Frontal cortex (tissue), 4 donors: ENCODE data around the gene ARNT2. TPM values are rescaled to one million over a fixed set of nuclear protein-coding genes. Genes with fewer than 3 reads are reported as not detected.

Experiments
- DNase-seq, 2 donors: peaks; one replicate each; pipeline ENCODE4 v3.0.0; 2012; ENCODE audit warnings: low spot score in 2 of 2
- FAIRE-seq: peaks from 2 replicates; lab custom pipeline; 2012; peaks lifted over from hg19 to GRCh38; lab: Jason Lieb, UNC
- total RNA-seq: library from RNA; depleted of rRNA; stranded (reverse); fragments of >200 nt; gene quantifications from one replicate; pipeline ENCODE4 v1.2.3, GENCODE V29; 2014
- donor health status: control.
- donor health status: control.
- donor health status: control.

The ARNT2 gene
- total RNA-seq, 1 donor from 2014 or later = 43.2 TPM

DNA sequence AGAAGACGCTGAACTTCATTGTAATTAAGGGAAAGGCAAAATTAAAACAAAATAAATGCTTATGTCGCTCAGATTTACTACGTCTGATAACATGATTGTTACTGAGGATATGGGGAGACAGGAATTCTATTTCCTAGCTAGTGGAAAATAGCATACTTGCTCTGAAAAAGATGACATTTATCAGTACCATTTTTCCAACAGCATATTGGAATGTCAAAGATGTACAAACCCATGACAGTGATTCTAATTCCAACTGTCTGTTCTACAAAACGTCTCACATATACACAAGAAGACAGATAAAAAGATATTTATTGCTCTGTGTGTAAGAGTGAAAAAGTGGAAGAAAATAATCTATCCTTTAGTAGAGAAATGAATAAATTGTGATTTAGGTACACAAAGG is 197.1 kb downstream of the ARNT2 start:
- FAIRE-seq = no peak

DNA sequence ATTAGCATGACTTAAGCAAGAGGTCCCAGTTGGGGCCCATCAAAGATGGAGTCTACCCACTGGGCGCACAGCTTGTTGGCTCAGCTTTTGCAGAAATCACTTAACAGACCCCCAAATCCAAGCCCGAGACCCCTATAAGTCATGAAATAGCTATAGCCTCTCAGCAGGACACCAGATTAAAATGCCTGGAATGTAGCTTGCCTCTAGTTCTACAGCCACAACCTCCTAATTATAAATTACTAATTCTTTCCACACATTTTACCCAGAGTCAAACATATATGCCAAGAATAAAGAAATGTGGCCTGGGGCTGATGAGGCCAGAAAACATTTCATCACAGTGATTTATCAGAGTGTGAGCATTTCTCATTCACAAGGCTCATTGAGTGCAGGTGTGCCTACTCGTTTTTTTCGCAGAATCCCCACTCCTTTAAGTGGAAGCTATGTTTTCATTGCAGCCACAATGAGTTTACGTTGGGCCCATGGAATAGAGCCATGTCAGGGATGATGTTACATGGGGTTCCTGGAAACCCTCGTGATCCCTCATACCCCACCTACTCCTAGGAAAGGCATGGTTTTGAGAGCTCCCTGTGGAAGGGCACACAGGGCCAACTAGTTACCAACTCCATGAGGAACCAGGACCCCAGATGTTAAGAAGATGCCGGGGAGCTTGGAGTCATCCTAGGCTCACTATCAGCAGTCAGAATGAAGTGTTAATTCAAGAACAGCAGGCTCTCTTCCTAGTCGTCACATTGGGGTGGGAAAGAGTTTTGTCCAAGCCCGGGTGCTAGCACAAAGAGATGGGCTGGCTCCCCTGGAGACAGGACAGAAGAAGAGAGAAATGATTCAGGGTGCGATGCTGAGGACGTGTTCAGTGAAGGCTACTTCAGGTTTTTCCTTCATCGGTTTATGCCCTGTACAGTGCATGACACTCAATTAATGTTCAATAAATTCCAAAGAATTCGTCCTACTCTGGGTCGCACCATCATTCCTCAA is 200.7 kb downstream of the ARNT2 start:
- no peak for FAIRE-seq
- DNase-seq = no peak

More for the DNA sequence above, 197.1 kb downstream of the ARNT2 start:
- no peak for DNase-seq

DNA sequence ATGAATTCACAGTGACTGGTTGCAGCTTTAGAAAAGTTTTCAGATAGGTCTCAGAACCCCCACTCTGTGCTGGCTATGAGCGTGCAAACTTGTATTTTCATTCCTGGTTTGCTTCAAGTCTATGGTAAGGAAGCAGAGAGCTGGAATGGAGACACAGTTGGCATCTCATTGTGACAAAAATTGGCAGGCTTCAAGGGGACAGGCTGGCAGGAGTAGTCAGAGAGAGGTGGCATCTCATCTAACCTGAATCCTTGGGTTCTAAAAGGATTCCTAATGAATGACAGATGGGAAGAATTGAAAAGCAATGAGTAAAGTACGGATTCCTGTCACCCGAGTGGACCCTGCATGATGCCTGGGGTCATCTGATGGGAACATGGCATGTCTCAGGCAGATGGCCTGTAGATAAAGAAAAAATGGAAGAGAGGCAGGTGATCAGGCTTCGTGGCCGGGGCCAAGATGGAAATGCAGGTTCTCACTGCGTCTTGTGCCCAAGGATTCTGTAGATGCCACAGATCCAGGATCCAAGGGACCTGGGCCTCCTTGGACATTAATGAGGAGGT is 201.5 kb downstream of the ARNT2 start:
- FAIRE-seq (no peak), DNase-seq (no peak)

DNA sequence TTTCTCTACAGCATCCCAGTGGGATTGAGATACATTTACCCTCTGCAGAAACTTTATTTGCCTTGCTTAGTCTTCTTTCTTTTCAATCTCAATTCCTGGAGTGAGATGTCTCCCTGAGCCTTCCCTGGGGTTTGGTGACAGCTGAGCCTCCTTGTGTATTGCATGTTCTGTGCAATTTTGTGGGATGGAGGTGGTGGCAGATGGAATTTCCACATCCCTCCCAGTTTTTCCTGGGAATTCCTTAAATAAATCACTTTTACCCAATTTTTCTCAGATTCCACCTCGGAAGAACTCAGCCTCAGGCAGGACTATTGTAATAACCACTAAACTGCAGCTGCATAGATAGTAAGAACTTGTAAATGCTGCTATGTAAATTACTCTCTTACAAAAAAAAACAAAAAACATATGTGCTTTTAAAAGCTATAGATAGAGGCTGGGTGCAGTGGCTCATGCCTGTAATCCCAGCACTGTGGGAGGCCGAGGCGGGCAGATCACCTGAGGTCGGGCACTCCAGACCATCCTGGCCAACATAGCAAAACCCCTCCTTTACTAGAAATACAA is 202.4 kb downstream of the ARNT2 start:
- FAIRE-seq = no peak
- no peak for DNase-seq

DNA sequence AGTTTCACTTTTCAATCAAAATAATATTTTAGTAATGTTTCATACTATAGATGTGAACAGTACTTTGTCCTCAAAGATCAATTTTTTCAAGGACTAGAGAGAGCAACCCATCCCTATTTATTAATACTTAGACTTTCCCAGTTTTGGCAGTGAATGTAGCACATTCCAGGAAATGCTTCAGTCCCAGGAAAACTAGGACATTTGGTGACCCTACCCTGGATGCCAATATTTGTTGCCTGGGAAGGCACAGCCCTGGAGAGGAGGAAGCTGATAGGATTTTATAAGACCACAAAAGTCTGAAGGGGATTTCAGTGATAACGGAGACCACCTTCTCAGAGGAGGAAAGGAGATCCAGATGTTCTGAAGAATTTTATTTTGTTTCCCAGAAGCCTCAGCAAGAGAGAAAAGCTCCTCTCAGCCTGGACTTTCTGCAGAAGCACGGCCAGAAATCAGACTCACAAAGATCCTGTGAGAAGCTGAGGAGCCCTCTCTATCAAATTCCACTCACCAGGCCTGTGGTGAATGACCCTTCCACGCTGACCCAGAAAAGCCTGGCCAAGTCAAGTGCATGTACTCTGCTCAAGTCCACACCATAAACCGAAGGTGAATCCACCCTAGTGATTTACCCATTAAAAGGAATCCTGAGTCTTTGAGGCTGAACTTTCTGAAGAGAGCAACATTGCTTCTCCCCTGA is 203.3 kb downstream of the ARNT2 start:
- FAIRE-seq (no peak), DNase-seq (no peak)

DNA sequence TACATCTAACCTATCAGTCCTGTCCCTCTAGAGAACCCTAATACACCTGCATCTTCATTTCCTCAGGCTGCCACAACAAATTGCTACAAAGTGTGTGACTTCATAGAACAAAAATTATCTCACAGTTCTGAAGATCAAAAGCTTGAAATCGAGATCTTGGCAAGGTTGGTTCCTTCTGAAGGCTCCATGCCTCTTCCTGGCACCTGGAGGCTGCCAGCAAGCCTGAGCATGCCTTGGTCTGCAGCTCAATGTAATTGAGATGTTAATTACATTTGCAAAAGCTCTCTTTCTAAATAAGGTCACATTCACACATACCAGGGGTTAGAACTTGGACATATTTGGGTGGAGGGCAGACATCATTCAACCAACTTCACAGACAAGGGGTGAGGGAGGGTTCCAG is 204.5 kb downstream of the ARNT2 start:
- no peak for DNase-seq
- FAIRE-seq = no peak

DNA sequence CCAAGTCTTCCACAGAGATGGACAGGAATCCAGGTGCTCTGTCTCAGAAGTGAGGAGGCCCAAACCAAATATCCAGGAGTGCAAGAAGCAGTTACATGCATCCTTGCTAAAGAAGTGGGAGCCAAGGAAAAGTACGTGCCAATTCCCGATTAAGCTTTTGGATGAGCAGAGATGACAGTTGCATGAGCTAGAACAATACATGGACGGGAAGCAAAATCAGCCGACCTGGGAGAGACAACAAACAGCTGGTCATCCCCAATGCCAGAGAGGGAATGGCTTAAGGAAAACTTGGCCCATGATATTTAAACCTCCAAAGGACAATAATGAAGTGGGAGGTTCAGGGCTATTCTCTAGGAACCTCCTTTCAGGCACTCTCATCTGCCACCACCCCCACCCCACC is 204.9 kb downstream of the ARNT2 start:
- no peak for DNase-seq
- no peak for FAIRE-seq

DNA sequence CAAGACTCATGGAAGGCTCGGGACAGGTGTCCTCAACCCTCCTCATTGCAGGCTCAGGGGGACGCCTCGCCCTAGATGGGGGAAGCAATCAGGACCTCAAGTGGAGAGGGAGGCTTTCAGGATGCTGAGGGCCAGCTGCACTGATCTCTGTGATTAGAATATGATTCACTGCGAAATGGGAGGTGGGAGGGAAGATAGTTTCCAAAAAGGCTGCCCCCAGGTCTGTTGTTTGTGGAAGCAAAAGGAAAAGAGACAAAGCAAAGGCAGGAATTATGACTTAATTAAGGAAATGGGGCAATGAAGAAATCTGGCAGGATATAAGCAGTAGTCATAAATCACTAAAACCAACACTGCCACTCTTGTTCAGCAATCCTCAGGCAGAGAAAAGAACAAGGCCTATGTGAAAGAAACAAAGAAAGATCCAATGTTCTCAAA is 205.3 kb downstream of the ARNT2 start:
- DNase-seq = no peak

DNA sequence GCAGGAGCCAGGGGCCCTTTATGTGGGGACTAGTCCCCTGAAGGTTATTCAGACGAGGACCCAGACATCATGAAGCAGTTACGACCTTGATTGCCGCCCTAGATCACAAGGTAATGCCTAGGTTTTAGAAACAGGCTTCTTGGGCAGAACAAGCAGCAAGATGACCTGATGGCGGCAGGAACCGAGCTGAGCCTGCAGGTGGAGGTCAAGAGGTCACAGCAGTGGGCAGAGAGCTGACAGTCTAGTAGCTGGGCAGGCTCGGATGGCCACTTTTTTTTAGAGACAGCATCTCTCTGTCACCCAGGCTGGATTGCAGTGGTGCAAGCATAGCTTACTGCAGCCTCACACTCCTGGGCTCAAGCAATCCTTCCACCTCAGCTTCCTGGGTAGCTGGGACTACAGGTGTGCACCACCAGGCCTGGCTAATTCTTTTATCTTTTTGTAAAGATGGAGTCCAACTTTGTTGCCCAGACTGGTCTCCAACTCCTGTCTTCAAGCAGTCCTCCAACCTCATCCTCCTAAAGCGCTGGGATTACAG is 207.4 kb downstream of the ARNT2 start:
- FAIRE-seq (no peak), DNase-seq (no peak)

More for the DNA sequence above, 205.3 kb downstream of the ARNT2 start:
- no peak for FAIRE-seq

DNA sequence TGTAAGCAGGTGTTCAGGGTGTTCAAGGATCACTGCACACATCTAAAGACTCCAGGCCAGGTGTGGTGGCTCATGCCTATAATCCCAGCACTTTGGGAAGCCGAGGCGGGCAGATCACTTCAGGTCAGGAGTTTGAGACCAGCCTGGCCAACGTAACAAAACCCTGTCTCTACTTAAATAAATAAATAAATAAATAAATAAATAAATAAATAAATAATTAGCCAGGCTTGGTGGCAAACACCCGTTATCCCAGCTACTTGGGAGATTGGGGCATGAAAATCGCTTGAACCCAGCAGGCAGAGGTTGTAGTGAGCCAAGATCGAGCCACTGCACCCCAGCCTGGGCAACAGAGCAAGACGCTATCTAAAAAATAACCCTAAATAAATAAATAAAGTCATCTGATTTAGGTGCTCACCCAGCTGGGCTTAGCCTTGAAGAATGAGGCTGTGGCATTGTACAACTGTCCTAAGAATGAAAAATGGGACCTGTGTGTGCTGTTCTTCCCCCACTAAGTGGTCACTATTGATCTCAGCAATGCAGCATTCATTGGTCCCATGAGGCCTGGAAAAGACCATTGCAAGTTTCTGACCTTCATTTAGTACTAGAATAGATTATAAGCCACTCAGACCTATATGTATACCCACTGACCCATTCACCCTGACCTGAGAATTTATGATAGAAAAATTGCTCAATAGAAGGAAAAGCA is 208.1 kb downstream of the ARNT2 start:
- DNase-seq = no peak
- no peak for FAIRE-seq

DNA sequence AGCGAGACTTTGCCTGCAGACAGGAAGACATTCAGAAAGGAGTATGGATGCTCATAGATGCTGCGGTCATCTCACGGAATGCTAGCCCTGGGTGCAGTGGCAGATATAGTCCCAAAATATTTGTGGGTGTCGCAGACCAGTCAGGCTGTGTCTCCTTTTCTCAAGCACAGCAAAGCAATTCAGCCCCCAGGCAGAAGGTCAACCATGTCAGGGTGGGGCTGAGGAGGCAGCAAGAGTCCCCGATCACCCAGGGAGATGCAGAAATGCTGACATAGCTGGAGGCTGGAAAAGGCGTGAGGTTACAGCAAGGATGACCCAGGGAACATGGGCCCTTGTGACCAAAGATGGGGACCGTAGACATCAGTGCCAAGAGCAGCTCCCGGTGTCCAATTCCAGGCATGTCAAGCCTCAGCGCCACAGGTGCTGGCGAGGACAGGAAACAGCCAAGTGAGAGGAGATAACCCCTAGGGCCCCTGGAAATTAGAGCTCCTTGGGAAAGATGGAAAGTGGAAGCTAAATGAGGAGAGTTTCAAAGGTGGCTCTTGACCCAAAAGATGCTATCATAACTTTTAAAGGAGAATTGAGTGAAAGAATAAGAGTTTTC is 209.7 kb downstream of the ARNT2 start:
- FAIRE-seq (no peak), DNase-seq (no peak)

DNA sequence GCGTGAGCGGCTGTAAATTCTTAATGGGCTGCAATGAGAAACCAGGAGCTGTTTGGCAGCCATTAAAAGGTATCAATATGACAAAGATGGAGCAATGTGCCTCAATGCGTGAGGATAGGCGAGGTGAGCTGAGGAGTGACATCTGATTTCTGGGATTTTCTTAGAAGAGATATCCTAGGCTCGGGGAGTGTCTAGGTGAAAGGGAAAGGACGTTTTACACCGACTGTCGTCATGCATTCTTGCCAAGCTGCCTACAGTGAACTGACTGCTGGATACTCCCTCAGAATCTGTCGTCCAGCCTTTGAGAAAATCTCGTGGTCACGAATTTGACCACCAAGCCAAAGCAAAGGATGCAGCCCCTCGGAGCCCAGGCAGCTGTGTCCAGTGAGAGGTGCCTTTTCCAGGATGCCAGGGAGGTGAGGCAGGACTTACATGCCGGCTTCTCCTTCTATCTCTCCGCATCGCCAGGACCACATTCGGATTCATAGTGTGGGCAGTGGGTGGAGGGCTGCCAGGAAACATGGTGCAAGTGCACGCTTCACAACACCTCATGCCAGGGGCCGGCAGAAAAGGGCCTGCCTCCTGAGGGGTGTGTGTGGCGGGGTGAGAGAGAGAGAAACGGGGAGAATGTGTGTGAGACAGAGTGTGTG is 210.7 kb downstream of the ARNT2 start:
- DNase-seq = no peak
- FAIRE-seq = no peak

DNA sequence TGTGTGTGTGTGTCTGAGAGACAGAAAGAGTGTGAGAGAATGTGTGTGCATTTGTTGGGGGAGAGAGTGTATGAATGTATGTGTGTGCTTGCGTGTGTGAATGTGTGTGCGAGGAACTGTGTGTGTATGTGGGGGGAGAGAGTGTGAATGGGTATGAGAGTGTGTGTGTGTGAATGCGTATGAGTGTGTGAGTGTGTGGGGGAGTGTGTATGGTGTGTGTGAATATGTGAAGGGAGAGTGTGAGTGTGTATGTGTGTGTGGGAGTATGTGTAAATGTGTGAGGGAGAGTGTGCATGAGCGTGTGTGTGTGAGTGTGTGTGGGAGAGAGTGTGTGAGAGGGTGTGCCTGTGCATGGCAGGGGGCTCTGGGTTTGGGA is 211.2 kb downstream of the ARNT2 start:
- FAIRE-seq = no peak
- DNase-seq = no peak

DNA sequence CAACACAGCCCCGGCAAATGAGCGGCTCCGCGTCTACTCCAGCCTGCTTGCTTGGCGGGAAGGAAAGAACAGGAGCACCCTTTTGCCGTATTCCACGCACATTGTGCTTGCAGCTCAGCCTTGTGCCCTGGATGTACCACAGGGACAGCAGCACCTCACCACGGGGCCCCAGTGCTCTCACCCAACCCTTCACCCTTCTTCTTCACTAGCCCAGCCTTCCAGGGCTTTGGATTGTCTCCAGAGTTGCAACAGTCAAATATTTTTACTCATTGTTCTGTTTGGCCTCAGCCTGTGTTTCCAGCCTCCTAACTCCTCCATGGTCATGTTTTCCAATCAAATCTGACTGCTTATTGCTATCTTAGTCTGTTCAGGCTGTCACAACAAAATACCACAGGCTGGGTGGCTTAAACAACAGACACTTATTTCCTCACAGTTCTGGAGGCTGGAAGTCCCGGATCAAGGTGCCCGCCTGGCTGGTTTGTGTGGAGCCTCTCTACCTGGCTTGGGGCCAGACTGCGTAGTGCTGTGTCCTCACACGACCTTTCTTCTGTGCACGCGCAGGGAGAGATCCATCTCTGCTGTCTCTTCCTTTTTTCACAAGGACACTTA is 211.7 kb downstream of the ARNT2 start:
- DNase-seq = no peak
- no peak for FAIRE-seq

DNA sequence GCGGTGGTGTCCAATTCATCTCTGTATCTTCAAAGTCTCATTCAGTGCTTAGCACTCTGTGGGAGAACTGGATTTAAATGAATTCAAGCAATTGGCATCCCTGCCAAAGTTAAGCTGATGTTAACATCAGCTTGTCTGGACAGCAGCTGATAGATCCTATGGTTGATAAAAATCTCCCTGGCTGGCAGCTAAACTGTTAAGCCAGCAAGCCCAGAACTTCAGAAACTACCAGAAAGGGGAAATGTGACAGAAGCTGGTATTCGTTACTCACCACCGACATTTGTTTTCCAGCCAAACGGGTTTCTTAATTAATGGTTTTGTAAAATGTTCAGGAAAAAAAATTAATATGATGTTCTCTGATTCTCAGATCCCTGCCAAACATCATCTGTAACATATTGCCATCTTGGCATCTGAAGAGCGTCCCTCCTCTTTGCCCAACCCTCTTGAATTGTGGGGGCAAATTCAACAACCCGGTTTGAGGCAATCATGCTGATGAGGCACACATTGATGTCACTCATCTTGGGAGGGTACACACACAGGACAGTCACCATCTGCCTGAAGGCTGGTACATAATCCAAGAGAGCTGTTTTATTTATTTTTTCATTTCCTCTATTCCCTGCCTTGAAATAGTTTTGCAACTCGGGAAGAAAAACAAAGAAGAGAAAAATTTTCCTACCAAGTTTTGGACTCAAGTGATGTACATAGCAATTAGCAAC is 214.7 kb downstream of the ARNT2 start:
- FAIRE-seq = no peak

DNA sequence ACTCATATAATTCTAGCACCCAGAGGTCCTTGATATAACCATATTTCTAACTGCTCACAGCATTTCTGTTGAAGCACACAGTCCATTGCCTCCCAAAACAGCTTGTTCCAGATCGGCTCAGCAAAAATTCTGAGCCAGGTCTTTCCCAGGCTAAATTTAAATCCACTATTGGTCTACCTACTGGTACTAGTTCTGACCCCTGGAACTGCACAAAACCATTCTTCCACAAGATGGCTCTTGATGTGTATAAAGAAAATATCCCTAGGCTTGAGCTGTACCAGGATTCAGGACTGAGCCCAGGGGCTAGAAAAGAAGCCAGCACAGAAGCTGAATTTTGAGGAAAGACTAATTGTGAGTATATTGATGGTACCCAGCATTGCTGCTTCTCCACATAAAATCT is 215.5 kb downstream of the ARNT2 start:
- FAIRE-seq = no peak
- DNase-seq = no peak

More for the DNA sequence above, 214.7 kb downstream of the ARNT2 start:
- no peak for DNase-seq

DNA sequence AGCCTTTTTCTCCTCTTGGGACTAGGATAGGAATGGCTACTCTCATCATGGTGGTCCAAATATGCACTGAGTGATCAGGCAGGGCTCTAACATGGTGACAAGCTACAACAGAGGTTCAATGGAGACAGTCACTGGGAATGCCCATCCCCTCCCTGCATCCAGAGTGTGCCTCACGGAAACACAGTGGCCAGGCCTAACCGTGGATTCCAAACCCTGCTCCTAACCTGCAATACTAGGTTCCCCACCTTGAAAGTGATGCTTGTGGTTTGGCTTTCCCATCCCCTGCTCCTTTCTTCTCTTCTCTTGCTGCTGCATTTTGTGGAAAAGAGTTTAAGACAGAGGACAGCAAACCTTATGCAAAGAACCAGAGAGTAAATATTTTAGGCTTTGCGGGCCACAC is 216.0 kb downstream of the ARNT2 start:
- DNase-seq (no peak), FAIRE-seq (no peak)

DNA sequence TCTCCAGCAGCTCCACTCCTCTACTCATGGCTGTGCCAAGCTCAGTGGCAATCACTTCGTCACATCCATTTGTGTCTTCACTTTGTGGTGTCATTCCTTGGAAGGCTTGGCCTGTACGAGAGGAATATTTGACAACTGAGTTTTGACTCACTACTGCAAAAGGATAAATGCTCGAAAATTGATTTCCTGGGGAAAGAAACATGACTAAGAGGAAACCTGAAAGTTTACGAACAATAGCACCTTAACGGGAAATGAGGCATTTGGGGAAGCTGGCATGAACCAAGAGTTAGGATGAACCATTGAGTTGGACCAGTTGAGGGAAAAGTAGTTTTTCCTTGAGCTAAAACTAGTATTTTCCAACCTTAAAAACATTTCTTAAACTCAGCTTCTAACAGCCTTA is 216.7 kb downstream of the ARNT2 start:
- DNase-seq (no peak), FAIRE-seq (no peak)
